Mesenchymal stem cell (in vitro differentiated cells and primary cell): ENCODE measurements around the gene BICD1.

Source experiments
- DNase-seq: peaks from one replicate; pipeline ENCODE4 v3.0.0-alpha.2; 2013
- H2AFZ ChIP-seq: one replicate; pipeline ENCODE4 v1.6.1; 2013; ENCODE audit warnings: low read depth, mild to moderate bottlenecking, control low read depth, inconsistent platforms, low read length, moderate library complexity
- H2AK5ac ChIP-seq: 2 replicates; pipeline ENCODE4 v1.6.1; 2013; ENCODE audit warnings: low read length, moderate library complexity, mild to moderate bottlenecking, inconsistent platforms; ENCODE audit not compliant: severe bottlenecking
- H2BK120ac ChIP-seq: one replicate; pipeline ENCODE4 v1.6.1; 2013; ENCODE audit warnings: low read depth, mild to moderate bottlenecking, inconsistent platforms, low read length, moderate library complexity
- H2BK12ac ChIP-seq, 2 experiments: one replicate each; pipeline ENCODE4 v1.6.1; 2013; ENCODE audit warnings: inconsistent platforms in 2 of 2, low read length in 2 of 2, mild to moderate bottlenecking in 2 of 2, moderate library complexity in 2 of 2, control low read depth in 1 of 2
- H2BK15ac ChIP-seq: one replicate; pipeline ENCODE4 v1.6.1; 2013; ENCODE audit warnings: mild to moderate bottlenecking, low read depth, inconsistent platforms; ENCODE audit not compliant: poor library complexity, severe bottlenecking
- H2BK5ac ChIP-seq: 2 replicates; pipeline ENCODE4 v1.6.1; 2013; ENCODE audit warnings: low read depth, mild to moderate bottlenecking, low read length, control low read depth, inconsistent platforms; ENCODE audit not compliant: poor library complexity, severe bottlenecking
- H3K14ac ChIP-seq, 2 experiments: one replicate each; pipeline ENCODE4 v1.6.1; 2013; ENCODE audit warnings: inconsistent platforms in 2 of 2, low read length in 2 of 2, control low read depth in 1 of 2, mild to moderate bottlenecking in 1 of 2, moderate library complexity in 1 of 2
- H3K18ac ChIP-seq, 2 experiments: one replicate each; pipeline ENCODE4 v1.6.1; 2013; ENCODE audit warnings: inconsistent platforms in 2 of 2, low read length in 2 of 2, control low read depth in 1 of 2, low read depth in 1 of 2, mild to moderate bottlenecking in 1 of 2
- H3K23ac ChIP-seq, 2 experiments: one replicate each; pipeline ENCODE4 v1.6.1; 2013; ENCODE audit warnings: inconsistent platforms in 2 of 2, low read length in 2 of 2, mild to moderate bottlenecking in 2 of 2, moderate library complexity in 2 of 2, control low read depth in 1 of 2
- H3K27ac ChIP-seq: 2 replicates; pipeline ENCODE4 v1.5.1; 2013; ENCODE audit warnings: mild to moderate bottlenecking, moderate library complexity, low read length, control low read depth, inconsistent platforms; ENCODE audit not compliant: poor library complexity, severe bottlenecking
- H3K27me3 ChIP-seq, 2 experiments: 2 replicates each; pipeline versions ENCODE4 v1.6.1 to v1.7.0; 2013; ENCODE audit warnings: low read length in 2 of 2, mild to moderate bottlenecking in 2 of 2, moderate library complexity in 2 of 2, control low read depth in 1 of 2, inconsistent platforms in 1 of 2; ENCODE audit not compliant: control insufficient read depth in 1 of 2, insufficient read depth in 1 of 2
- H3K36me3 ChIP-seq, 2 experiments: 2 replicates each; pipeline versions ENCODE4 v1.6.1 to v1.7.0; 2013; ENCODE audit warnings: low read length in 2 of 2, control low read depth in 1 of 2, inconsistent platforms in 1 of 2, low read depth in 1 of 2, mild to moderate bottlenecking in 1 of 2; ENCODE audit not compliant: insufficient read depth in 2 of 2, control insufficient read depth in 1 of 2
- H3K4ac ChIP-seq, 2 experiments: one replicate each; pipeline ENCODE4 v1.6.1; 2013; ENCODE audit warnings: inconsistent platforms in 2 of 2, low read length in 2 of 2, mild to moderate bottlenecking in 2 of 2, moderate library complexity in 2 of 2, control low read depth in 1 of 2, low read depth in 1 of 2
- H3K4me1 ChIP-seq: 2 replicates; pipeline ENCODE4 v1.6.1; 2013; ENCODE audit warnings: low read depth, low read length, control low read depth; ENCODE audit not compliant: control insufficient read depth, insufficient read depth
- H3K4me2 ChIP-seq: 2 replicates; pipeline ENCODE4 v1.6.1; 2013; ENCODE audit warnings: low read length, mild to moderate bottlenecking, inconsistent platforms; ENCODE audit not compliant: poor library complexity, severe bottlenecking
- H3K4me3 ChIP-seq, 2 experiments: 2 replicates each; pipeline versions ENCODE4 v1.5.1 to v1.7.0; 2013; ENCODE audit warnings: low read length in 2 of 2, mild to moderate bottlenecking in 2 of 2, control low read depth in 1 of 2, low read depth in 1 of 2; ENCODE audit not compliant: insufficient read depth in 1 of 2
- H3K79me1 ChIP-seq: replicated peaks from 2 replicates; pipeline ENCODE4 v1.6.1; 2013; ENCODE audit warnings: mild to moderate bottlenecking, control low read depth, low read length, inconsistent platforms; ENCODE audit not compliant: poor library complexity, severe bottlenecking
- H3K9ac ChIP-seq: 2 replicates; pipeline ENCODE4 v1.7.0; 2013; ENCODE audit warnings: mild to moderate bottlenecking, low read length, moderate library complexity
- H3K9me3 ChIP-seq: 2 replicates; pipeline ENCODE4 v1.7.0; 2013; ENCODE audit warnings: mild to moderate bottlenecking, low read length; ENCODE audit not compliant: control insufficient read depth
- H4K8ac ChIP-seq: one replicate; pipeline ENCODE4 v1.6.1; 2013; ENCODE audit warnings: inconsistent platforms, mild to moderate bottlenecking, low read length, moderate library complexity
- H4K91ac ChIP-seq: one replicate; pipeline ENCODE4 v1.6.1; 2013; ENCODE audit warnings: mild to moderate bottlenecking, low read length, inconsistent platforms
- WGBS: methylation state at CpG from one replicate; pipeline ENCODE4 v1.1.7; 2013; ENCODE audit warnings: mixed read lengths; 5-methylcytosine and 5-hydroxymethylcytosine counted together

Gene BICD1

GRCh38 chr12:32312049-32312670 is 205.5 kb downstream of the BICD1 start:
- Histone ChIP-seq H3K9me3 (no peaks in the 10 kb centered on the region), H2AK5ac (no peak overlapping the region), H2BK120ac (no peak overlapping the region), H3K9ac (no peak overlapping the region), H4K8ac (no peak overlapping the region), H3K23ac (no peak overlapping the region), H3K18ac (no peak overlapping the region), H3K4me2 (no peak overlapping the region), H2BK15ac (no peak overlapping the region), H2AFZ (no peak overlapping the region), H3K4ac (no peak overlapping the region), H2BK12ac (no peak overlapping the region), H3K79me1 (peaks cover 10% of the 10 kb centered on the region), H3K4me1 (peaks cover 4% of the 10 kb centered on the region), H4K91ac (no peak overlapping the region), H3K27ac (peak overlapping the region; percentile 43), H3K36me3 (peaks cover 0 to 8% of the 10 kb centered on the region in 2 experiments), H3K14ac (no peak overlapping the region), H2BK5ac (no peak overlapping the region), H3K4me3 (no peak overlapping the region), H3K27me3 (no peaks in the 10 kb centered on the region)
- WGBS = 85% methylated on average over 2 of the region's 2 CpGs
- DNase-seq = peak; percentile 71

DNA sequence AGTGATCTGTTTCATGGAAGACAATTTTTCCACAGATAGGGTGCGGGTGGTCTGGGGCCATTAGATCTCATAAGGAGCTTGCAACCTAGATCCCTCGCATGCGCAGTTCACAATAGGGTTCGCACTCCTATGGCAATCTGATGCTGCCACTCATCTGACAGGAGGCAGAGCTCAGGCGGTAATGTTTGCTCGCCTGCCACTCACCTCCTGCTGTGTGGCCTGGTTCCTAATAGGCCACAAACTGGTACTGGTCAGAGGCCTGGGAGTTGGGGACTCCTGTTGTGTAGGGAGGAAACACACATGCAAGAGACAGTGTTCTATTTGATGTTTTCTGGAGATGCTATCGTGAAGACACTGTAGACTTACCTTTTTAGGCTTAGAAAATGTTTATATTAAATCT is 215.7 kb downstream of the BICD1 start:
- H3K4me2 ChIP-seq = no peak overlapping the region
- H3K9ac ChIP-seq = no peak overlapping the region
- no peak overlapping the region for H3K14ac ChIP-seq
- H2BK15ac ChIP-seq = no peak overlapping the region
- no peak for DNase-seq
- no peaks in the 10 kb centered on the region for H3K4me1 ChIP-seq
- no peak overlapping the region for H4K91ac ChIP-seq
- no peaks in the 10 kb centered on the region for H3K27me3 ChIP-seq
- H2AK5ac ChIP-seq = no peak overlapping the region
- H3K36me3 ChIP-seq = peaks cover 1 to 3% of the 10 kb centered on the region in 2 experiments
- no peak overlapping the region for H2BK120ac ChIP-seq
- H4K8ac ChIP-seq = no peak overlapping the region
- no peak overlapping the region for H3K18ac ChIP-seq
- H2BK12ac ChIP-seq = no peak overlapping the region
- H3K79me1 ChIP-seq = peaks cover 9% of the 10 kb centered on the region
- H3K27ac ChIP-seq = no peak overlapping the region
- H3K4me3 ChIP-seq = no peak overlapping the region
- no peaks in the 10 kb centered on the region for H3K9me3 ChIP-seq
- H2BK5ac ChIP-seq = no peak overlapping the region
- 92% methylated on average over 6 of the region's 7 CpGs for WGBS
- H3K23ac ChIP-seq = no peak overlapping the region
- H3K4ac ChIP-seq = no peak overlapping the region
- H2AFZ ChIP-seq = no peak overlapping the region

GRCh38 chr12:32331133-32331532 is 224.5 kb downstream of the BICD1 start:
- no peak overlapping the region for H2AK5ac ChIP-seq

DNA sequence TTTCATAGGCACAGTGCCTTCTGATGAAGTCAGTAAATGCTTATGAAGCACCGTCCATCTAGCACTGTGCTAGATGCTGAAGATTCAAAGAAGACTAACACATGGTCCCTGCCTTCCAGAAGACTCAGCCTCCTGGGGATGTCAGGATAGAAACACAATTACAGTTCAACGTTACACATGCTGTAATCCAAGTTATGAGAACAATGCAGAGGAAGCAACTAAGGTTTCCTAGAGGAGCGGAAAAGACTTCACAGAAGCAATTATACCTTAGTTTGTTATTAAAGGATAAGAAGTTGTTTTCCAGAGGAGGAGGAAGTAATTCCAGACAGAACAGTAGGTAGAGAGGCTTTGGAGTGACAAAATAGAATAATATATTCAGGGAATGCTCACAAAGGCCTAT is 225.8 kb downstream of the BICD1 start:
- Histone ChIP-seq H2BK120ac (no peak overlapping the region), H3K18ac (no peak overlapping the region), H3K36me3 (peaks cover 21 to 35% of the 10 kb centered on the region in 2 experiments), H2BK12ac (no peak overlapping the region), H2AK5ac (no peak overlapping the region), H3K79me1 (peaks cover 18% of the 10 kb centered on the region), H3K27me3 (no peaks in the 10 kb centered on the region), H2BK15ac (no peak overlapping the region), H4K91ac (no peak overlapping the region), H3K27ac (no peak overlapping the region), H3K4me1 (no peaks in the 10 kb centered on the region), H3K14ac (no peak overlapping the region), H3K4me2 (no peak overlapping the region), H2BK5ac (no peak overlapping the region), H3K9me3 (no peaks in the 10 kb centered on the region), H3K23ac (no peak overlapping the region), H3K4ac (no peak overlapping the region), H2AFZ (no peak overlapping the region), H3K9ac (no peak overlapping the region), H4K8ac (no peak overlapping the region), H3K4me3 (no peak overlapping the region)
- peak; percentile 7 for DNase-seq
- WGBS = 84% methylated on average over 3 of the region's 3 CpGs

More at GRCh38 chr12:32331133-32331532, 224.5 kb downstream of the BICD1 start:
- no peak overlapping the region for H3K14ac ChIP-seq
- no peaks in the 10 kb centered on the region for H3K9me3 ChIP-seq
- no peak overlapping the region for H2BK15ac ChIP-seq
- no peak overlapping the region for H4K8ac ChIP-seq
- H3K18ac ChIP-seq = no peak overlapping the region
- WGBS = 36% methylated on average over 2 of the region's 2 CpGs
- H2AFZ ChIP-seq = no peak overlapping the region
- H2BK12ac ChIP-seq = no peak overlapping the region
- H4K91ac ChIP-seq = no peak overlapping the region
- H3K4me3 ChIP-seq = no peak overlapping the region
- H3K79me1 ChIP-seq = peaks cover 19% of the 10 kb centered on the region
- H3K9ac ChIP-seq = no peak overlapping the region
- H3K4ac ChIP-seq = no peak overlapping the region
- no peaks in the 10 kb centered on the region for H3K27me3 ChIP-seq
- no peak overlapping the region for H3K27ac ChIP-seq
- no peaks in the 10 kb centered on the region for H3K4me1 ChIP-seq
- peak; percentile 75 for DNase-seq
- no peak overlapping the region for H3K4me2 ChIP-seq
- H3K23ac ChIP-seq = no peak overlapping the region
- H2BK120ac ChIP-seq = no peak overlapping the region
- peaks cover 22 to 32% of the 10 kb centered on the region in 2 experiments for H3K36me3 ChIP-seq
- H2BK5ac ChIP-seq = no peak overlapping the region
